ENCODE measurements around the gene APPL2.

GRCh38 chr12:105206686-105207374, 29.1 kb downstream of the APPL2 start:
- TF ChIP-seq POLR2A (IDR thresholded peaks at IDR 0.05) (no peak), CTCF (IDR thresholded peaks at IDR 0.05) (no peak)

Data from stomach (tissue), 4 donors.